Prostate gland (tissue), 2 donors: ENCODE measurements around the gene AURKB. TPM values are rescaled to one million over a fixed set of nuclear protein-coding genes. Genes with fewer than 3 reads are reported as not detected.
A peak's percentile ranks its signal among the peaks of the same experiment; 100 is the strongest.

ENCODE experiments used
- DNase-seq: peaks from one replicate; pipeline ENCODE4 v3.0.0-alpha.2; 2019; ENCODE audit warnings: low spot score
- H3K27ac ChIP-seq, 2 donors: fragments of 200-600 bp; sonication (generic); 2 replicates each; pipeline ENCODE4 v1.5.1; 2017 to 2019
- H3K27me3 ChIP-seq: fragments of 200-600 bp; sonication (generic); replicated peaks from 2 replicates; pipeline ENCODE4 v1.5.1; 2019; ENCODE audit not compliant: insufficient read depth
- H3K36me3 ChIP-seq, 2 donors: fragments of 200-600 bp; sonication (generic); 1 replicate in 1 of 2; 2 replicates in 1 of 2; pipeline versions ENCODE4 v1.5.1 to v1.8.1; 2017 to 2019
- H3K4me1 ChIP-seq: fragments of 200-600 bp; sonication (generic); replicated peaks from 2 replicates; pipeline ENCODE4 v1.5.1; 2019
- H3K4me3 ChIP-seq, 2 donors: fragments of 200-600 bp; sonication (generic); 2 replicates each; pipeline ENCODE4 v1.5.1; 2017 to 2019
- H3K9me3 ChIP-seq: fragments of 200-600 bp; sonication (generic); 2 replicates; pipeline ENCODE4 v1.5.1; 2017
- POLR2A ChIP-seq: fragments of 450-650 bp; IDR thresholded peaks from one replicate; pipeline ENCODE4 v1.6.1; 2016; ENCODE audit warnings: antibody characterized with exemption, mild to moderate bottlenecking
- POLR2AphosphoS5 ChIP-seq: sonication (generic); formaldehyde crosslinking; IDR thresholded peaks from one replicate; pipeline ENCODE4 v1.6.1; 2017; ENCODE audit warnings: antibody characterized with exemption
- WGBS: methylation state at CpG from one replicate; pipeline ENCODE4 v1.1.5; 2018; 5-methylcytosine and 5-hydroxymethylcytosine counted together
- intact Hi-C: fragments of 100-400 bp; cut with DNase I; formaldehyde crosslinking; loops from one replicate; pipeline ENCODE4 v1.14.2; 2022
- total RNA-seq, 2 donors: library from RNA; depleted of rRNA; stranded (reverse); fragments of >200 nt; gene quantifications; one replicate each; pipeline ENCODE4 v1.1.0, GENCODE V29; 2016
- TF ChIP-seq, protein P1 (sequence below), 4 experiments: fragments of 200-600 bp in 2 of 4; fragments of 450-650 bp in 2 of 4; sonication (generic) in 2 of 4; IDR thresholded peaks; 1 replicate in 3 of 4; 2 replicates in 1 of 4; pipeline ENCODE4 v1.5.1; 2016 to 2019; ENCODE audit warnings: antibody characterized with exemption in 4 of 4, mild to moderate bottlenecking in 2 of 4, moderate library complexity in 2 of 4

AURKB gene
- total RNA-seq, 2 donors from 2014 or later, result 2.1 to 6.6 TPM

DNA sequence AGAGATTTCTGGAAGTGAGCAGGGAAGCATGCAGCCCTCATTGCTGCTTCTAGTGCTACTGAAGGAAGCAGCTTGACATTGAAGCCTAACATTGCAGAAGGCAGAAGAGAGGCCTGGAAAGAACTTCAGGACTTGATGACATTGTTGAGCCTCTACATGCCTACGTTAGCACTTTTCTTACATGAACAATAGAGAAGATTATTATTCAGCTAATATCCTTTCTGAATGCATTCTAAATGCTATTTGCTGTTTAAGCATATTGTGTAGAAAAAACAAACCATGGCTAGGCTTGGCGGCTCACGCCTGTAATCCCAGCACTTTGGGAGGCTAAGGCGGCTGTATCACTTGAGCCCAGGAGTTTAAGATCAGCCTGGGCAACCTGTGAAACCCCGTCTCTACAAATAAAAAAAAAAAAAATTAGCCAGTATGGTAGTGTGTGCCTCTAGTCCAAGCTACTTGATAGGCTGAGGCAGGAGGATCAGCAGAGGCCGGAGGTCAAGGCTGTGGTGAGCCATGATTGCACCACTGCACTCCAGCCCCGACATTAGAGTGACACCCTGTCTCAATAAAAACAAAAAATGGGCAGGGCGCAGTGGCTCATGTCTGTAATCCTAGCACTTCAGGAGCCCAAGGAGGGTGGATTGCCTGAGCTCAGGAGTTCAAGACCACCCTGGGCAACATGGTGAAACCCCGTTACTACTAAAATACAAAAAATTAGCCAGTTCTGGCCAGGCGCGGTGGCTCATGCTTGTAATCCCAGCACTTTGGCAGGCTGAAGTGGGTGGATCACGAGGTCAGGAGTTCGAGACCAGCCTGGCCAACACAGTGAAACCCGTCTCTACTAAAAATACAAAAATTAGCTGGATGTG lies 2.2 kb upstream of the AURKB start:
- 82% methylated on average over 14 of the region's 14 CpGs for WGBS
- intact Hi-C loops, result no loop called here
- no peak overlapping the region for H3K4me3 ChIP-seq
- no peak for DNase-seq
- no peaks in the 10 kb centered on the region for H3K36me3 ChIP-seq
- no peak for TF ChIP-seq POLR2AphosphoS5
- TF ChIP-seq, protein P1, sequence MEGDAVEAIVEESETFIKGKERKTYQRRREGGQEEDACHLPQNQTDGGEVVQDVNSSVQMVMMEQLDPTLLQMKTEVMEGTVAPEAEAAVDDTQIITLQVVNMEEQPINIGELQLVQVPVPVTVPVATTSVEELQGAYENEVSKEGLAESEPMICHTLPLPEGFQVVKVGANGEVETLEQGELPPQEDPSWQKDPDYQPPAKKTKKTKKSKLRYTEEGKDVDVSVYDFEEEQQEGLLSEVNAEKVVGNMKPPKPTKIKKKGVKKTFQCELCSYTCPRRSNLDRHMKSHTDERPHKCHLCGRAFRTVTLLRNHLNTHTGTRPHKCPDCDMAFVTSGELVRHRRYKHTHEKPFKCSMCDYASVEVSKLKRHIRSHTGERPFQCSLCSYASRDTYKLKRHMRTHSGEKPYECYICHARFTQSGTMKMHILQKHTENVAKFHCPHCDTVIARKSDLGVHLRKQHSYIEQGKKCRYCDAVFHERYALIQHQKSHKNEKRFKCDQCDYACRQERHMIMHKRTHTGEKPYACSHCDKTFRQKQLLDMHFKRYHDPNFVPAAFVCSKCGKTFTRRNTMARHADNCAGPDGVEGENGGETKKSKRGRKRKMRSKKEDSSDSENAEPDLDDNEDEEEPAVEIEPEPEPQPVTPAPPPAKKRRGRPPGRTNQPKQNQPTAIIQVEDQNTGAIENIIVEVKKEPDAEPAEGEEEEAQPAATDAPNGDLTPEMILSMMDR (IDR thresholded peaks at IDR 0.05), result no peak
- TF ChIP-seq POLR2A, result no peak
- H3K27ac ChIP-seq, result no peak overlapping the region
- no peaks in the 10 kb centered on the region for H3K27me3 ChIP-seq
- H3K4me1 ChIP-seq, result no peaks in the 10 kb centered on the region
- H3K9me3 ChIP-seq, result no peaks in the 10 kb centered on the region

DNA sequence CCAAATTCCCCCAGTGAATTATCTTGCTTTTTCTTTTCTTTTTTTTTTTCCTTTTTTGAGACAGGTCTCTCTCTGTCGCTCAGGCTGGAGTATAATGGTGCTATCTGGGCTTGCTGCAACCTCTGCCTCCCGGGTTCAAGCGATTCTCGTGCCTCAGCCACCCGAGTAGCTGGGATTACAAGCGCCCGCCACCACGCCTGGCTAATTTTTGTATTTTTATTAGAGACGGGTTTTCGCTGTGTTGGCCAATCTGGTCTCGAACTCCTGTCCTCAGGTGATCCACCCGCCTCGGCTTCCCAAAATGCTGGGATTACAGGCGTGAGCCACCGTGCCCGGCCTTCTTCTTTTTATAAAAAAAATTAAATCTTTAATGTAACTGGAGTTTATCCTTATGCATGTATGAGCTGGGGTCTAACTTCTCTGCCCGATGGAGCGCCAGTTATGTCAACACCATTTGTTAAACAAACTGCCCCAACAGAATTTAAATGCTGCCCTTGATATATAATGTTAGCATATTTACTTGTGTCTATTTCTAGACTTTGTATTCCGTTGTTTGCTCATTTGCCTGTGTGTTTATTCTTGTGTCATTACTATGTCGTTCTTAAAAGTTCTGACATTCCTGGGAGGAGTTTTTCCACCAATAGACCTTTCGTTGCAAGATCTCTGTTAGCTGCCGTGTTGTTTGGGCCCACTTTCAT lies 535 bp upstream of the AURKB start:
- intact Hi-C loops, result no loop called here
- DNase-seq, result no peak
- Histone ChIP-seq H3K4me3 (peak overlapping the region; percentile 45 to 47), H3K36me3 (no peaks in the 10 kb centered on the region), H3K27me3 (no peaks in the 10 kb centered on the region), H3K9me3 (no peaks in the 10 kb centered on the region), H3K4me1 (no peaks in the 10 kb centered on the region), H3K27ac (peak overlapping the region; percentile 81 to 83)
- TF ChIP-seq POLR2A, result no peak
- TF ChIP-seq, protein P1 (IDR thresholded peaks at IDR 0.05), result peak in 1 of 4 experiments; percentile 6
- TF ChIP-seq POLR2AphosphoS5, result peak; percentile 3
- 14% methylated on average over 22 of the region's 22 CpGs for WGBS

DNA sequence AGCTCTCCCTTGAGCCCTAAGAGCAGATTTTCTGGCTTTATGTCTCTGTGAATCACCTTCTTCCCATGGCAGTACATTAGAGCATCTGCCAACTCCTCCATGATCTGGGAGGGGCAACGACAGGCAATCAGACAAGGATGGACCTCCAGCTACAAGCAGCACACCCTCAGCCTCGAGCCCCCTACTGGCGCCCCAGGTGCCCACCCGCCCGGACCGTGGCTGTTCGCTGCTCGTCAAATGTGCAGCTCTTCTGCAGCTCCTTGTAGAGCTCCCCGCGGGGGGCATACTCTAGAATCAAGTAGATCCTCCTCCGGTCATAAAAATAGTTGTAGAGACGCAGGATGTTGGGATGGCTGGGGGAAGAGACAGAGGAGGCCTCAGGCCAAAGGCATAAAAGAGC lies 3.8 kb downstream of the AURKB start:
- H3K4me1 ChIP-seq, result no peaks in the 10 kb centered on the region
- H3K9me3 ChIP-seq, result no peaks in the 10 kb centered on the region
- H3K27ac ChIP-seq, result no peak overlapping the region
- no peak for TF ChIP-seq POLR2A
- 92% methylated on average over 12 of the region's 12 CpGs for WGBS
- intact Hi-C loops, result no loop called here
- DNase-seq, result no peak
- no peaks in the 10 kb centered on the region for H3K27me3 ChIP-seq
- no peak overlapping the region for H3K4me3 ChIP-seq
- H3K36me3 ChIP-seq, result no peaks in the 10 kb centered on the region

DNA sequence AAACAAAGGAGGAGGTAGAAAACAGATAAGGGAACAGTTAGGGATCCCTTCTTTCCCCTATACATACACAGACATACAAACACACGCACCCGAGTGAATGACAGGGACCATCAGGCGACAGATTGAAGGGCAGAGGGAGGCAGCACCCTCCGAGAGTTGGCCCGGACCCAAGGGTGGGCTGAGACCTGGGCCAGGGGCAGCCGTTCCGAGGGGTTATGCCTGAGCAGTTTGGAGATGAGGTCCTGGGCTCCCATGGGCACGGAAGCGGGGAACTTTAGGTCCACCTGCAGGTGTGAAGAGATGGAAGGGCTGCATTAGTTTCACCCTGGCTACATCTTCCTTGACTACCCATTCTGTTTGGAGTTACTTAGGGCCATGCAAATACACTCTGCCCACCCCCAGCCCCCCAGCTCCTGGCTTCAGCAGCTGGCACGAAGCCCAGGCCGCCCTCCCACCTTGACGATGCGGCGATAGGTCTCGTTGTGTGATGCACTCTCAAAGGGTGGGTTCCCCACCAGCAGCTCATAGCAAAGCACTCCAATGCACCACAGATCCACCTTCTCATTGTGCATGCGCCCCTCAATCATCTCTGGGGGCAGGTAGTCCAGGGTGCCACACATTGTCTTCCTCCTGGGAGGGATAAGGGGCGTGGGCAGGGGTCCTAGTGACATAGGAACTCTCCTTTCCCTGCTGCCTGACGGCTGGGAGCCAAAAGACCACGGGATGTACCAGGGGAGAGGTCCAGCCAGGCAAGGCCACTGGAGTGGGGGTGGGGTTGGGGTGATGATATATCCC lies 5.4 kb downstream of the AURKB start:
- WGBS, result 85% methylated on average over 19 of the region's 19 CpGs
- TF ChIP-seq POLR2A, result no peak
- no peak for TF ChIP-seq POLR2AphosphoS5
- TF ChIP-seq, protein P1 (IDR thresholded peaks at IDR 0.05), result no peak
- Histone ChIP-seq H3K27me3 (no peaks in the 10 kb centered on the region), H3K4me1 (no peaks in the 10 kb centered on the region), H3K9me3 (no peaks in the 10 kb centered on the region), H3K27ac (no peak overlapping the region), H3K4me3 (no peak overlapping the region), H3K36me3 (no peaks in the 10 kb centered on the region)
- DNase-seq, result no peak
- intact Hi-C loops, result no loop called here
